IPS-NIHi11 (cell line): ENCODE measurements around the gene PDLIM7.

Experiments used
- DNase-seq: peaks from one replicate; pipeline ENCODE4 v3.0.0; 2012; ENCODE audit warnings: mixed read lengths, low spot score

The PDLIM7 gene

DNA sequence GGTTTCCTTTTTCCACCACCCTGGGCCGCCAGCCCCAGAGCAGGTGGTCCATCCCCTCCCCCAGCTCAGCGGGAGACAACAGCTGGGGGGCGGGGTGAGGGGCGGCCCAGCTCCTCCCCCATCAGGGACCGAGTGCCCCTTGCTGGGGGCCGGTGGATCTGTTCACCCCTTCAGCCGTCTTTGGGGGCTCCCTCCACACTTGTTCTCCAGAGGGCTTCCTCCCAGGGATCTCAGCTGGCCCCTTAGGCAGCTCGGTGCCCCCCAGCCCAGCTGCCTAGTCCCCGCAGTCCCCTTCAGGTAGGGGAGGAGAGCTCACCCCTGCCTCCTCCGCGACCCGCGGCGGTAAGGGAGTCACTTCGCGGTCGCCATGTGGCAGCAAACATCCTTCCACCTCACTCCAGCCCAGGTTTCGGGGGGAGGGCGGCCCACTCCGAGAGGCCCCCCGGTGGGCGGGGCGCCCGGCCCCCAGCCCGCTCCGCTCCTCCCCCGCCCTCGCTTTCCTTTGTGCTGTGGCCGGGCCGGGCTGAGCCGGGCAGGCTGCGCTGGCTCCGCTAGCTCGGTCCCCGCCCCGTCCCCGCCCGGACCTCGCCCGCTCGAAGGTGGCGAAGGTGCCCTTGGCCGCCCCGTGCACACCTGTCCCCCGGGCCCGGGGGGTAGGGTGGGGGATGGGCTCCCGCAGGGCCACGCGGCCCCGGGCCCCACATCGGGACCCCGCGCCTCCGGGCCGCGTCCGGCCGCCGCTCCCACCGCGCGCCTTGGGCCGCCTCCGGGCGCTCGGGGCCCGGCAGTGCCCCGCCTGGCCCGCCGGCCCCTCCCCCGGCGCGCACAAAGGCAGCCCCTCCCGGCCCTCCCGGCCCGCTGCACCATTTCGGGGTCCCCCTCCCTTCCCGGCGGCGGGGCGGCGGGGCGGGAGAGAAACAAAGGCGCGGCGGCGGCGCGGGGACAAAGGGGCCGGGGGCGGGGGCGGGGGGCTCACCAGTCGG, 24.7 kb downstream of the PDLIM7 start:
- peak; percentile 76 for DNase-seq

DNA sequence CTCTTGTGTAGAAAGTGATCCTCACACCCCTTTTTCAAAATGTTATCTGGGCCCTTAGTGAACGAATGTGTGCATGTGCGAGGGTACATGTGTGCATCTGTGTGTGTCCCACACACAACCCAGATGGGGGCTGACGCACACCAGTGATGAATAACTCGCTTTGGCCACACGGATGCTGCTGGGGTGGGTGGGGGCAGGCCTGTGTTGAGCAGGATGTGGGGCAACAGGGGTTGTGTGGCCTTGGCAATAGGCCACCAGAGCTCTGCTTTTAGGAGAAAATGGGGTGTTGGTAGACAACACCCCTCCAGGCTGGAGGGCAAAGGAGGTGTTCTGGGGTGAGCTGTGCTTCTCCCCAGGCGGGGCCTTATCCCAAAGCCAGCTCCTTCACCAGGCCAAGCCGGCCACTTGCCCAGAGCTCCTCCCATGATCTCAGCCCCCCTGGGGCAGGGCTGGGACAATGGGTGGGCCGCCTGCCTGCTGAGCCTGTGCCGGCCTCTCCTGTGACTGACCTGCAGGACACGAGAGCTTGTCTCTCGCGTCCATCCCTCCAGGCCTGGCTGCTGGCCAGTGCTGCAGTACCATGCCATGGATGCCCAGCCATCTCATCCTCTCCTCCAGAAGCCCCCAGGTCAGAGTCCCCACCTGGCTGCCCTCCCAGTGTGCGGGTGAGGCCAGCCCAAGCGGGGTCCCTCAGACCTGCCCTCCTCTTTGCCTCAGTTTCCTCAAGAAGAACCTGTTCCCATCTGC, 25.6 kb downstream of the PDLIM7 start:
- DNase-seq = no peak

DNA sequence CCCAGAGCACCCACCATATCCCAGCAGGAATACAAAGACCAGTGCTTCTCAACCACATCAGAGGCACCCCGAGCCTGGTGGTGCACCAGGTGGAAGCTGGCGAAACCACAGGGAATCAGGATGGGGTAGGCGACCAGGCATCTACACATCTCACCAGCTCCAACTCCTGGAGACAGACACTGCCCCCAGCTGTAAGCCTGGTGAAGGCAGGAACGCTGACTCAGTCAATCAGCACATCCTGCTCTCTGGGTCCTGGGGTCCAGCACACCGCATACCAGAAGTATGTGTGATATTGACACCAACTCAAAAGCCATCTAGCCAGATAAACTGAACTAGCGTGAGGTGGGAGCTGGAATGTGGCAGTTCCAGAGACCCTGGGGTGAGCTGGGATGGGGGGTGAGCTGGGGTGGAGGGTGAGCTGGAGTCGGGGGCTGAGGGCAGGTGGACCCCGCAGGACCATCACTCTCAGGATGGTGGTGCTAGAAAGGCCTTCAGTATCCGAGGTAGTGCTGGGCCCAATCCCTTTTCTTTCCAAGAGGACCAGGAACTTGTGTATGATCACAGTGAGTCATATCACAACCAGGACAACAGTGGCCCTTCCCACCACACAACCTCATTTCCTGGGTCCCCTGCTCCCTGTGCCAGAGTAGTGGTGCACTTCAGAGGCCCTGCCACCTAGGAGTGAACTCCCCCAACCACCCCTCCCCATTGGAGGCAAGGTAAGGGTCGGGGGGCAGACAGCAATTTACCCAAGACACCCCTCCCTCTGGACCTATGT, 26.5 kb downstream of the PDLIM7 start:
- no peak for DNase-seq

DNA sequence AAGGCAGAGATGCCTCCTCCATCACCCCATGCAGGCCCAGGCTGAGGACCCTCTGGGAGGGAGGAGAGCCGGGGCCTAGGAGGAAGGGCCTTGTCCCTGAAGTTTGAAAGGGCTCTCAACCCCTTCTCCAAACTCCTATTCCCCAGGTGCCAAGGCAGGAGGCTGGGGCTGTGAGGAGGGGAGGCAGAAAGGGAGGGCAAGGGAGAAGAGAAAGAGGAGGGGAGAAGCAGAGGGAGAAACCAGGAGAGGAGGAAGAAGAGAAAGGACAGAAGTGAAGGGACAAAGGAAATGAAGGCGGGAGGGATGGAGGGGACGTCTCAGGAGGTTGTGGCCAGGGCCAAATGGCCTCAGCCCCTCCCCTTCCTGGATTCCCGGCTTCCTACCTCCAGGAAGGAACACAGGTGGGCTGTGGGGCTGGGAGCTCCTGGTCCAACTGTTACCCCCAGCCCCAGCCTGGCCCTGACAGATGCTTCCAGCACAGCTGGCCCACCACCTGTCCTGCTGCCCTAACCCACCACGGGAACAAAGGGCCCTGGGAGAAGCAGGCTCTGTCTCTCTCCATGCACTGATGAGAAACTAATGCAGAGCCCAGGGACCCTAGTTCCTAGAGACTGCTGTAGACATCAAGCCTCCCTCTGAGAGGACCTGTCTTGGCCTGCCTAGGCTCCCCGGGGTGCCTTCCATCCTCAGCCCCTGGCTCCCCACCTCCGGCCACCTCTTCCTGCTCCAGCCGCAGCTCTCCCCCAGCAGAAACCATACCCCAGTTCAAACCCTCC, 27.5 kb downstream of the PDLIM7 start:
- DNase-seq = no peak

DNA sequence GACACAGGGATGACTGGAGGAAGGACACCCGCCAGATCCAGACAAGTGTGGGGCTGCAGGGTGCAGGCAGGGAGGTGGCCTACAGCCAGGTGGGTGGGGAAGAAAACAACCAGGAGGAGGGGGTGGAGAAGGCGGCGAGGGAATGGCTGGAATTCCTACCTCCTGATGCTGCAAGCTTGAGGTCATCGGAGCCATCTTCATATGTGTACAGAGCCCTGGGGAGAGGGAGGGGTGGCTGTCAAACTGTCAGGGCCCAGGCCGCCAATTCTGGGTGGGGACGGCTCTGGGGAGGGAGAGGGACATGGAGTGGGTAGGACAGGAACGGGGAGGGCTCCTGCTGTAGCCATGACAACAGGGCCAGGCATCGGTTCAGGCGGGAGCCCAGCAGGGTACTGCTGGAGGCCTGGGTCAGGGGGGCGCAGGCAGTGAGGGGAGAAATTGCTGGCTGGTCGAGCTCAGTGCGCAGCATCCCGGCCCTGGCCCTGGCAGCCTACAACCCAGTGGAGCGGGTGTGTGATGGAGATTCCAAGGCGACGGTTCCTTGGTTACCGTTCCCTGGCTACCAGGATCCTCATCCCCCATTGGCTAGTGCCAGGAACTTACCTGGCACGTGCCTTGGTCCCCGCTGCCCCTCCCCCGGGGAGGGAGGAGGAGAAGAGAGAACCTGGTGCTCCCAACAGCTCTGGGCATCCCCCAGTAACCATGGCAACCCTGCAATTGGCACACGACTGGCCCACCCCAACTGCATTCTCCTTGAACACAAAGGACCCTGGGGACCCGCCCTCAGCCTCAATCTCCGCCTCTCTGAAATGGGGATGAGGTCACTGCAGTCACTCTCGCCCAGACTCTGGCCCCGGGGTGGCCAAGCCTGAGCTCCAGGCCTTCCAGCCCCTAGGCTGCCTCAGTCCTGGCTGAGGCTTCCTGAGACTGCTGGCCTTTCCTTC, 28.4 kb downstream of the PDLIM7 start:
- peak; percentile 65 for DNase-seq

DNA sequence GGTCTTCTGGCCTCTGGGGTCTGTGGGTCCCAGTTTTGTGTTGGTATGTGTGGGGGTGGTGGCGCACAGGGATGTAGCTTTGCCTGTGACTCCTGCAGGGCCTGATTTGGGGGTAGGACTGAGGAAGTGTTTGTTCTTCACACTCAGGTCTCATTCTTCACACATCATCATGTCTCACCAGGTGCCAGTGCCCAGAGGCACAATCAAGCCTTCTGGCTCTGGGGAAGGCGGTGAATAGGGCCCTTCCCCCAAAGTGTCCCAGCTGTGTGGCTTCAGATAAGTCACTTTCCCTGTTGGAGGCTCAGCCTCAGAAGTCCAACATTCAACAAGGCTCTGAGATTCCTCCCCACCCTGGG, 29.1 kb downstream of the PDLIM7 start:
- DNase-seq = no peak

DNA sequence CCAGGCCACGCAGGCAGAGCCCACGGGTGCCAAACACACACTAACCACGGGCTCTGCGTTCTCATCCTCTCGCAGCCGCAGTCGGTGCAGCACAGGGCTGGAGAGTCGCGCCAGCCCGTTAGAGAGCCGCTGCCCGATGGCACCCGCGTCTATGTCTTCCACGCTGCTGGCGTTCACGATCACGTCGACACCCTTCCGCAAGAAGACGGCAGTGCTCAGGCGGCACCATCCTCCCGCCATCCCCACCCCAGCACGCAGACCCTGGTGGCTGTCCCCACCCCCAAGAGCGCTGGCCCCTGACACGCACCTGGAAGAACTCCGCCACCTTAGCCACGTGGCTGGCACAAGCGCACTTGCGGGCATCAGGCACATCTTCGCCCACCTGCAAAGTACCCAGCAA, 30.0 kb downstream of the PDLIM7 start:
- no peak for DNase-seq

DNA sequence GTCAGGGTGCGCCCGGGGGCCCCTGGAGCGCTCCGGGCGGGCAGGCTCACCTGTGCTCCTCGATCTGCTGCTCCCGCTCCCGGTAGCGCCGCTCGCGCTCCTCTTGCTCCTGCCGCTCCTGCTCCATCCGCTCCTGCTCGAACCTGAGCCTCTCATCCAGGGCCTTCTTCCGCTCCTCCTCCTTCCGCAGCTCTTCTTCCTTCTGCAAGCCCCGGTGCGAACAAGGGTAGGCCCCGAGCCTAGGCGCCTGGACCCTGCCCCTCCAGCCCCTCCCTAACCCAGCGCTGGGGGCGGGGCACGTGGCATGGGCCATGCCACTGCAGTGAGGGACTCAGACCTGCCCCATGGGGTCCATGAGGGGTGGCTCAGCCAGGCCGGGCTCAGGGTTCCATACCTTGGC, 30.5 kb downstream of the PDLIM7 start:
- DNase-seq = no peak

DNA sequence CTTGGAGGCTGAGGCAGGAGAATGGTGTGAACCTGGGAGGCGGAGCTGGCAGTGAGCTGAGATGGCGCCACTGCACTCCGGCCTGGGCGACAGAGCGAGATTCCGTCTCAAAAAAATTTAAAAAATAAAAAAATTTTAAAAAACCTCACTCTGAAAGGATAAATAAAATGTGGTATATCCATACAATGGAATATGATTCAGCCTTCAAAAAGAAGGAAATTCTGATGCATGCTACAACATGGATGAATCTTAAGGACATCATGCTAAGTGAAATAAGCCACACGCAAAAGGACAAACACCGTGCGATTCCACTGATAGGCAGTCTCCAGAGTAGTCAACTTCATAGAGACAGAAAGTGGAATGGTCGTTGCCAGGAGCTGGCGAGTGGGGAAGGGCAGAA, 32.4 kb downstream of the PDLIM7 start:
- DNase-seq = no peak

DNA sequence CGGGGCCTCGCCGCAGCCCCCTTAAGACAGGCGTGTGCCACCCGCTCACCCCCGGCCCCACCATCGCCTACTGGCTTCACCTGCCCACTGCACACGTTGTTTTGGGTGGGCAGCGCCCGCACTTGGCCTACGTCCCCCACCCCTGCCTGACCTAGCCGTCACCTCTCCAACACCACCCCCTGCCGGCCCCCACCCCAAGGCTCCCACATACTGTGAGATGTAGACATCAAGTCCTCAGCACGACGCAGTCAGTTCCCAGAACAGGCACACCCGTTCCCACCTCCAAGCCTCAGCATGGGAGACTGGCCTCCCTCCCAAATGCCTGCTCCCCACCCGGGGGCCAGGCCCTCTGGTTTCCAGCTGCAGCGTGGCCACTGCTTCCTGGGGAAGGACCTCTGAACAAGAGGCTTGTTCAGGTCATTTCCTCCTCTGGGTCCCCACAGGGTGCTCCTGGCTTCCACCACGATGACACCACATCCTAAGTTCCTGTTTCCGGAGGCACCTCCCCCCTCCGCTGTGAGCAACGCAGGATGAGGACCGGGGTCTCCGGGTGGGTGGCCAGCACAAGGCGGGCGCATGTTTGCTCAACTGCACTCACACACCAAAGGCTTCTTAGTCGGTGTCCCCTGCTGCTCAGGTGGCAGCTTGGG, 35.3 kb downstream of the PDLIM7 start:
- DNase-seq = no peak

DNA sequence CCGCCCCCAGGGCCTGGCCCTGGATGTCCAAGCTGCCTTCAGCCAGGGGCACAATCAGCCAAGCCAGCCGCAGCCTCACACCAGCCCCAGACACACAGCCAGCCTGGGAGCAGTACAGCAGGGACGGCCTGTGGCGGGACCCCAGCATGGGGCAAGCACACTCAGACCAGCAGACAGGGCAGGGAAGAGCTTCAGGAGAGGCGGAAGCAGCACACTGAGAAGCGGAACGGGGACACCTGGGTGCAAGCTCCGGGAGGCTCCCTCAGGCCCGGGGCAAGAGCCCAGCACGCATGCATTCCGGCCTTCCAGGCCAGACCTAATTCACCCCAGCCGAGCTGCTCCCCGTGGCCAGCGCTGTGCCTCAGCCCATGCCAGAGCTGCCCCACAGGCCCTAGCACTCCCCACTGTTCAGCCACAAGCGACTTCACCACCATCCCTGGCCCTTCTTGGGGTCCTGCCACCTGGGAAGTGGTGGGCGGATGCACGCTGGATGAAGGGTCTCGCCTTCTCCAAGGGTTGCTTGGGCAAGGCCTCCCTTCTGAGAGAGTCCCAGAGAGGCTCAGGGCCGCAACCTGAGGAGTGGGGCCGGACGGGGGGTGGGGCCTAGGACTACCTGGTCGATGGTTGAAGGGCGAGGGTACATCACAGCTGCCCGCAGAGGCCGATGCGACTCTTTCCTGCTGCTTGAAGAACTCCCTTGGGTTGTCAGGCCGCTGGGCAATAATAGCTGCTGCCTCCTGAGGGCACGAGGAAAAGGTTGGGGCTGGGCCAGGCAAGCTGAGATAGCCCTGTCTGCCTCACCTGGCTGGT, 37.4 kb downstream of the PDLIM7 start:
- no peak for DNase-seq

DNA sequence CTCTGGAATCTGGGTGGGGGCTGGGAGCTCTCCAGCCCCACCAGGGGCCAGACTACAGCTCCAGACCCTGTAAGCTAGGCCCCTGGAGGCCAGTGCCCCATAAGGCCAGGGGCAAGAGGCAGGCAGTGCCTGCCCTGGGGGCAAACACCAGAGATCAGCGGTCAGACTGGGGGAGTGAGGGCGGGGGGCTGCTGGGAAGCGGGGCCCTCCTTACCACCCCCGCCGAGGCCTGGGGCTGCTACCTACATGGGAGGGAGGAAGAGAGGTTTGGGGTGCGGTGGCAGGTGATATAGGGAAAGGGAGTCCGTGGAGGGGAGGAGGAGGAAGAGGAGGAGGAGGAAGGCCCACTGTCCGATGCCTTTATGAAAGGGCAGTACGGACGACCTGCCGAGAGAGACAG, 38.0 kb downstream of the PDLIM7 start:
- DNase-seq = no peak

DNA sequence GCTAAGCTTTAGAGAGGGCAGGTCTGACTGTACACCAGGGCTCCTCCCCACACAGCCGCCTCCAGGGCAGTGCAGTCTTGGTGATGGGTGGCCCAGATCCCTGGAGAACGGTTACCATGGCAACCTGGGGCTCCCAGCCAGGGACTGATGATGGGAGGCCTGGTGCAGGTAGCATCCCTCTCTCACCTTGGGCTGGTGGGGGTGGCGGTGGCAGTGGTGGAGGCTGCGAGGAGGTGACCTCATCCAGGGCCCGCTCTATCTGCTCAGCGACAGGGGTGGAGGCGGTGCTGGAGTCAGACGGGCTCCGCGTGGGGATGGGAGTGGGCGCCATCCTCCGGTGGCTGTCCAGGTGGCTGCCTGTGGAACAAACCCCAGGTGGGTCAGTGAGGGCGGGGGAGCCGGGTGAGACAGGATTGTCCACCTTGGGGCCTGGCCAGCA, 38.5 kb downstream of the PDLIM7 start:
- no peak for DNase-seq

DNA sequence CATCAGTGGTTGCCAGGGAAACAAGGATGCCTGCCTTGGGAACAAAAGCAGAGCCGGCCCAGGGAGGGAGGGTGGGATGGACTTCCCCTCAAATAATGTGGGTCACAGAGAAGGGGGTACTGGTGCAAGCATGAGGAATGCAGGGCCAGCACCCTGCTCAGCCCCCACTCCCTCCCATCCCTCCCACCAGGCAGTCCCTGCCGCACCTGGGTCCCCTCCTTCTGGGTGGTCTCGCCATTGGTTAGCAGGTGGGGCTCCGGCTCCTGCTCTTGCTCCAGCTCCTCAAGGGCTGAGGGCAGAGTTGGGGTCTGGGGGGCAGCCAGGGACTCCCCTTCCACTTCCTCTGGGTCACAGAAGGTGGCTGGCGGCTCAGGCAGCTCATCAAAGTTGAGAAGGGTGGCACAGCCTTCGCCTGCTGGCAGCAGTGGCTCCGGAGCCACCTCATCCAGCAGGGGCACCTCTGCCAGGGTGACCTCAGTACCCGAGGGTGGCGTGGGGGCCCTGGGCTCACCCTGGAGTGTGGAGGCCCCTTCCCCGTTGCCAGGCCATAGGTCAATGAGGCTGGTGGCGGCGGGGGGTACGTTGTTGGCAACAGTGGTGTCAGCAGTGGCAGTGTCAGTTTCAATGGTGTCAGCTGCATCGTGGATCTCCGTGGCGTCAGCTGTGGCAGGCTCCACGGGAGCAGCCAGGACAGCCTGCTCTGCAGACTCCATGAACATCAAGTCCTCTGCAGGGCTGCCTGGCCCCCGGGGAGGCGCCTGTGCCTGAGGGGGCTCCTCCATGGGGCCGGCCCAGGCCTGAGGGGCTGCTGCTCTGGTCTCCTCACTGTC, 39.3 kb downstream of the PDLIM7 start:
- no peak for DNase-seq

DNA sequence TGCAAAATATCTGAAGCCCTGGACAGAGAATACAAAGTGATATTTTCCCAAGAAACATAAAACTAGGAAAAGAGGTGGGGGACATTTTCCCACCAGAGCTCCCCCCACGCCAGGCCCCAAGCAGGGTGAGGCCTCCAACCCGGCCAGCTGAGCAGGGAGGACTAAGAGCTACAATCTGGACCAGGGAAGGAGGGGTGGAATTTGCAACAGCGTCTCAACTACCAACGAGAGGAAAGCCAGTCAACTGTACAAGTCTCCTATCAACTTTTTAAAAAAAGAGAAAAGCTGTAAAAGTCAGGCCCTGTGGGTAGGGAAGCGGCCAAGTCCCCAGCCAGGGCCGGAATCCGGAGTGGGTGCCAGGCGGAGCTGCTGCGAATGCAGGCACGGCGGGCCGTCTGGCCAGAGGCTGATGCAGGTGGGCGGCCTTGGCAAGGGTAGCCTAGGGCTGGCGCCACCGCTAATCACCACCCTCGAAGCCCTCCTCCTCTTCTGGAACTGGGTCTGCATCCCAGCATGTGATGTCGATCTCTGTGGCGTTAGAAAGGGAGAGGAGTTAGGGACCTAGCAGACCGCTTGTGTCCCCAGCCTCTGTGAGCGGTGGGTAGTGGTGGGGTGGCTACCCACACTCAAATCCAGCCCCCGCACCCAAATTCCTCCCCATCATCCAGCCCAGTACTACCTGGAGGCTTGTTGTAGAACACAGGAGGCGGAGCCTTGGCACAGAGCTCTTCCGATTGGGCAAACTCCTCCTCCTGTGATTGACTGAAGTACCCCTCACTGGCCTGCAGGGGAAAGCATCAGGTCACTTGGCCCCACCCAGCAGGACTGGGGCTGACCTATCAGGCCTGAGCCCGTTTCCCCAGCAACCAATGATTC, 40.2 kb downstream of the PDLIM7 start:
- DNase-seq = peak; percentile 91

DNA sequence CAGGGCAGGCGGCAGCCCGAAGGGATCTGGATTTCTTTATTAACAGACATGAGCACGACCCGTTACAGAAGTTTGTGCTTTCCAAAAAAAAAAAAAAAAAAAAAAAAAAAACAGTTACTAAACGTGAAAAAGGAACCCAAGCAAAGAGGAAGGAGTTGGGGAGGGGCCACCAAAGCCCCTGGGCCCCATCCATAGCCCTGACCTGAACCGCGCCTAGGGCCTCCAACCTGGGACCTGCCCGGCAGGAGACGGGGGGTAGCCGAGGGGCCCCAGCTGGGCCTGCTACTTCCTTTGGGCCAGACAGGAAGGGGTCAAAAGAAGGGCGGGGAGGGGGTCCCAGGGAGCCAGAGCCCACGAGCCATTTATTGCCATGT, 40.8 kb downstream of the PDLIM7 start:
- no peak for DNase-seq
